Stromal cell of bone marrow (primary cell): ENCODE results near the gene AQP3.
A peak's percentile ranks its signal among the peaks of the same experiment; 100 is the strongest.
"Not testable (repeated sequence)": the region's sequence is repeated elsewhere in the genome, so short reads cannot be mapped to it uniquely, and the experiment has no call there.

Experiments used
- DNase-seq: peaks from one replicate; pipeline ENCODE4 v3.0.0-alpha.2; 2012; ENCODE audit warnings: low read depth

The AQP3 gene

GRCh38 chr9:33446946-33447798 lies at the start of gene AQP3:
Gene AQP3 (minus strand): TSS chr9:33447593. CDS start chr9:33447530, 63 bp downstream.
- DNase-seq: peak; percentile 24

GRCh38 chr9:33493819-33494218 lies 46.4 kb upstream of the AQP3 start:
- not testable (repeated sequence) for DNase-seq

- no peak for DNase-seq
Observed at GRCh38 chr9:33489066-33489465, 41.7 kb upstream of the AQP3 start.

GRCh38 chr9:33485312-33485711 lies 37.9 kb upstream of the AQP3 start:
- not testable (repeated sequence) for DNase-seq

GRCh38 chr9:33480976-33481375 lies 33.6 kb upstream of the AQP3 start:
- no peak for DNase-seq

- DNase-seq: no peak
Observed at GRCh38 chr9:33480106-33480505, 32.7 kb upstream of the AQP3 start.

- no peak for DNase-seq
Observed at GRCh38 chr9:33476503-33476902, 29.1 kb upstream of the AQP3 start.

- no peak for DNase-seq
Observed at GRCh38 chr9:33475357-33475756, 28.0 kb upstream of the AQP3 start.

GRCh38 chr9:33473643-33474352 lies 26.4 kb upstream of the AQP3 start, which contains the start of gene NOL6:
Gene NOL6 (minus strand): TSS chr9:33473924. CDS start chr9:33473842, 82 bp downstream.
- DNase-seq: peak; percentile 99

- no peak for DNase-seq
Observed at GRCh38 chr9:33472881-33473615, 25.7 kb upstream of the AQP3 start.

GRCh38 chr9:33472171-33472880 lies 24.9 kb upstream of the AQP3 start:
- DNase-seq: no peak

- no peak for DNase-seq
Observed at GRCh38 chr9:33471361-33471760, 24.0 kb upstream of the AQP3 start.

GRCh38 chr9:33469891-33470290 lies 22.5 kb upstream of the AQP3 start:
- DNase-seq: no peak

- no peak for DNase-seq
Observed at GRCh38 chr9:33468797-33469621, 21.6 kb upstream of the AQP3 start.

GRCh38 chr9:33468215-33468730 lies 20.9 kb upstream of the AQP3 start:
- DNase-seq: no peak

- DNase-seq: no peak
Observed at GRCh38 chr9:33467526-33467925, 20.1 kb upstream of the AQP3 start.

- DNase-seq: no peak
Observed at GRCh38 chr9:33466565-33467495, 19.4 kb upstream of the AQP3 start.

- no peak for DNase-seq
Observed at GRCh38 chr9:33465596-33466564, 18.5 kb upstream of the AQP3 start.
